K562 (cell line): ENCODE results near the gene DHX29. TPM values are rescaled to one million over a fixed set of nuclear protein-coding genes. Genes with fewer than 3 reads are reported as not detected.

ENCODE experiments used
- CEBPZ ChIP-seq: fragments of 150-350 bp; IDR thresholded peaks from 2 replicates; pipeline ENCODE4 v1.6.1; 2014; ENCODE audit warnings: low read depth, mild to moderate bottlenecking, low read length, borderline replicate concordance
- CREM ChIP-seq: IDR thresholded peaks from 2 replicates; pipeline ENCODE4 v1.6.1; 2014; ENCODE audit warnings: antibody characterized with exemption, low read depth
- CUX1 ChIP-seq: fragments of 200-800 bp; sonication (Bioruptor generic); IDR thresholded peaks from 2 replicates; pipeline ENCODE4 v1.6.1; 2016; ENCODE audit warnings: missing genetic modification characterization, missing compliant biosample characterization
- DACH1 ChIP-seq: fragments of 450-650 bp; IDR thresholded peaks from 2 replicates; pipeline ENCODE4 v1.6.1; 2018; ENCODE audit not compliant: partially characterized antibody
- FOXA3 ChIP-seq, 2 experiments: fragments of 450-650 bp in 1 of 2; sonication (generic) in 1 of 2; formaldehyde crosslinking; IDR thresholded peaks in 1 of 2; conservative IDR thresholded peaks in 1 of 2; 2 replicates each; pipeline versions ENCODE4 v1.4.0 to v1.8.0; 2020 to 2022; ENCODE audit warnings: mild to moderate bottlenecking in 2 of 2, missing genetic modification reagents in 1 of 2
- FOXK2 ChIP-seq, 2 experiments: fragments of 450-650 bp; IDR thresholded peaks in 1 of 2; conservative IDR thresholded peaks in 1 of 2; 2 replicates each; pipeline ENCODE4 v1.6.1; 2016; ENCODE audit warnings: low read depth in 2 of 2, mild to moderate bottlenecking in 1 of 2
- HMGXB4 ChIP-seq: sonication (generic); formaldehyde crosslinking; IDR thresholded peaks from 2 replicates; pipeline ENCODE4 v1.8.1; 2023; ENCODE audit warnings: mild to moderate bottlenecking, missing genetic modification reagents
- HNRNPLL ChIP-seq: fragments of 200-400 bp; formaldehyde crosslinking; IDR thresholded peaks from 2 replicates; pipeline ENCODE4 v1.6.1; 2017; ENCODE audit warnings: low read length, low read depth, mild to moderate bottlenecking; ENCODE audit not compliant: poor library complexity, severe bottlenecking
- KAT8 ChIP-seq: fragments of 450-650 bp; IDR thresholded peaks from 2 replicates; pipeline ENCODE4 v1.6.1; 2016; ENCODE audit warnings: low read depth, mild to moderate bottlenecking
- L3MBTL2 ChIP-seq: fragments of 450-650 bp; IDR thresholded peaks from 2 replicates; pipeline ENCODE4 v1.6.1; 2016; ENCODE audit warnings: mild to moderate bottlenecking, moderate library complexity
- MEF2A ChIP-seq: IDR thresholded peaks from 2 replicates; pipeline ENCODE4 v1.6.1; 2011; ENCODE audit warnings: low read depth, mild to moderate bottlenecking, low read length, moderate library complexity; ENCODE audit not compliant: control insufficient read depth
- POLR2H ChIP-seq: IDR thresholded peaks from 2 replicates; pipeline ENCODE4 v1.6.1; 2016; ENCODE audit warnings: missing genetic modification characterization, low read depth, mild to moderate bottlenecking, control low read depth, missing compliant biosample characterization, moderate library complexity
- PTBP1 ChIP-seq: fragments of 200-400 bp; formaldehyde crosslinking; IDR thresholded peaks from 2 replicates; pipeline ENCODE4 v1.6.1; 2017; ENCODE audit warnings: low read depth, low read length
- SREBF1 ChIP-seq: fragments of 150-350 bp; IDR thresholded peaks from 2 replicates; pipeline ENCODE4 v1.6.1; 2014; ENCODE audit warnings: antibody characterized with exemption, low read depth, low read length, borderline replicate concordance
- SRSF1 ChIP-seq: fragments of 200-400 bp; formaldehyde crosslinking; IDR thresholded peaks from 2 replicates; pipeline ENCODE4 v1.6.1; 2017; ENCODE audit warnings: mild to moderate bottlenecking, low read depth, low read length, moderate library complexity
- ZNF445 ChIP-seq: fragments of 250-450 bp; sonication (Bioruptor Pico); IDR thresholded peaks from 2 replicates; pipeline ENCODE4 v1.4.0; 2020; ENCODE audit warnings: low read depth, mild to moderate bottlenecking, moderate library complexity
- ZNF695 ChIP-seq: fragments of 450-650 bp; formaldehyde crosslinking; IDR thresholded peaks from 2 replicates; pipeline ENCODE4 v1.4.0; 2020; ENCODE audit warnings: mild to moderate bottlenecking, moderate library complexity
- polyA plus RNA-seq, 8 experiments: library from polyadenylated mRNA; depleted of rRNA in 4 of 8; stranded (reverse) in 5 of 8; unstranded in 3 of 8; fragments of >200 nt; fragmentation: Nextera tagmentation in 2 of 8; fragmentation: Illumina TruSeq in 1 of 8; extraction: Ambion mirVana in 2 of 8; extraction: Trizol in 1 of 8; gene quantifications; 2 replicates each; pipeline versions ENCODE4 v1.2.1 to v1.2.3, GENCODE V29; 2011 to 2014; ENCODE audit warnings: inconsistent platforms in 1 of 8, missing spikeins in 1 of 8
- total RNA-seq, 7 experiments: library from RNA; depleted of rRNA in 6 of 7; stranded (reverse); fragments of >200 nt in 6 of 7; fragmentation: Illumina TruSeq in 2 of 7; extraction: Trizol in 2 of 7; gene quantifications; 2 replicates each; pipeline versions ENCODE4 v1.2.1 to v1.2.3, GENCODE V29; 2011 to 2021; ENCODE audit warnings: low replicate concordance in 1 of 7

The DHX29 gene
- total and polyA plus RNA-seq, 9 of the 15 experiments (the other 6 are each of a cell fraction or from before 2014, with no cell fraction given), result 7.5 to 42.1 (median 25.0) TPM

DNA sequence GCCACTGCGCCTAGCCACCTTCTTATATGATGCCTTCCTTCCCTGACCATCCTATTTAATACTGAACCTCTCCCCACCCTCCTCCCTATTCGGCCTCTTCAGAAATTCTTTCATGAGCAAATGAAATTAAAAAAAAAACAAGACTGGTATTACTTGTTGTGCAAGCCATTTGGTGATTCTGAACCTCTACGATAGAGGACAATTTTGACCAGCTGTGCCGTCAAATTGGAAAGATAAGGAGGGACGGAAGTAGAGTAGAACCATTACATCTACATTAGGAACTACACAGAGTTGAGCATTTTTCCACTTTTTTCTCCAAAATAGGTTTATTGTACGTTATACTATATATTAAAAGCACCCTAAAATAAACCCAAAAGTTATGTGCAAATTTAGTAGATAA lies 2.9 kb downstream of the DHX29 start (continued):
- TF ChIP-seq MEF2A, result no peak
- TF ChIP-seq HNRNPLL, result no peak
- TF ChIP-seq FOXA3 (CRISPR knock-in tag; conservative IDR thresholded peaks at IDR 0.05 in 1 of 2, IDR thresholded peaks at IDR 0.05 in 1 of 2), result no peak
- TF ChIP-seq HMGXB4 (CRISPR knock-in tag), result no peak
- TF ChIP-seq KAT8, result no peak
- no peak for TF ChIP-seq ZNF695 (CRISPR knock-in tag)
- no peak for TF ChIP-seq SREBF1
- peak; percentile 86 for TF ChIP-seq DACH1
- TF ChIP-seq CREM, result peak; percentile 31; the same call in 1 of the 2 replicates
- TF ChIP-seq CEBPZ, result no peak
- TF ChIP-seq L3MBTL2, result peak; percentile 43; the same call in 1 of the 2 replicates
- no peak for TF ChIP-seq SRSF1
- peak; percentile 34 for TF ChIP-seq POLR2H (tag)
- TF ChIP-seq ZNF445 (CRISPR knock-in tag), result no peak
- TF ChIP-seq PTBP1, result no peak
- TF ChIP-seq FOXK2 (conservative IDR thresholded peaks at IDR 0.05 in 1 of 2, IDR thresholded peaks at IDR 0.05 in 1 of 2; ENCODE audit: low read depth in 2 of 2), result 0 out of 4 replicates have a peak, but pooled peaks of 1 of the 2 experiments have one; percentile 24
- TF ChIP-seq CUX1 (CRISPR knock-in tag), result no peak
